Endothelial cell of umbilical vein (primary cell): ENCODE results near the gene TPM3. TPM values are rescaled to one million over a fixed set of nuclear protein-coding genes. Genes with fewer than 3 reads are reported as not detected.

Source experiments
- microRNA counts: library from miRNA; unstranded; fragments of <30 nt; microRNA quantifications from one replicate; lab custom pipeline; 2016
- microRNA-seq: library from miRNA; unstranded; fragments of <30 nt; microRNA quantifications from one replicate; pipeline ENCODE4 v1.2.0, GENCODE V29; 2021; ENCODE audit warnings: borderline number of aligned reads, borderline replicate concordance
- polyA plus RNA-seq, 4 experiments: library from polyadenylated mRNA; depleted of rRNA in 3 of 4; stranded (reverse) in 3 of 4; unstranded in 1 of 4; fragments of >200 nt; gene quantifications; 2 replicates each; pipeline versions ENCODE4 v1.2.1 to v1.2.3, GENCODE V29; 2011 to 2012; ENCODE audit warnings: missing spikeins in 1 of 4
- small RNA-seq: library from RNA; depleted of rRNA; stranded (forward); fragments of <200 nt; gene quantifications from one replicate; pipeline ENCODE3, GENCODE V24; 2012; ENCODE audit warnings: low replicate concordance, low read depth; ENCODE audit not compliant: insufficient read depth, insufficient read length
- total RNA-seq: library from RNA; stranded (reverse); gene quantifications from 2 replicates; pipeline ENCODE4 v1.2.3, GENCODE V29; 2021

The TPM3 gene
- total and polyA plus RNA-seq, 2 donors (not counting 3 experiments of a cell fraction or from before 2014, with no cell fraction given), result 395 to 927 TPM

MicroRNAs encoded within 50 kb of the gene (microRNA counts, 767-probe panel; counts per million panel counts)
- microRNA hsa-miR-190b (lab: Ali Mortazavi, UCI), result 723 counts per million, percentile 96 among the panel's probes with 10 or more counts

Small RNAs within 50 kb of the gene (microRNA-seq; reads per million reads assigned to microRNA genes)
- 5.8 reads per million, percentile 15 among the genes with 10 or more reads in this experiment for gene MIR190B

Small RNAs within 50 kb of the gene (small RNA-seq; reads per million reads assigned to genes)
- gene MIR190B, result not detected

Other genes starting within 250 kb of the TPM3 start
- gene DENND4B, start 245.4 kb downstream of the TPM3 start, total RNA-seq, result 54.3 and 57.8 TPM in 2 replicates
- 35.6 and 45.6 TPM in 2 replicates for gene DENND4B, start 245.4 kb downstream of the TPM3 start, polyA plus RNA-seq
- gene CRTC2, start 233.5 kb downstream of the TPM3 start, total RNA-seq, result 39.0 and 42.2 TPM in 2 replicates
- gene CRTC2, start 233.5 kb downstream of the TPM3 start, polyA plus RNA-seq, result 40.2 and 47.5 TPM in 2 replicates
- gene SLC39A1, start 228.6 kb downstream of the TPM3 start, total RNA-seq, result 75.8 and 77.1 TPM in 2 replicates
- 98.0 and 111 TPM in 2 replicates for gene SLC39A1, start 228.6 kb downstream of the TPM3 start, polyA plus RNA-seq
- 8.1 and 9.9 TPM in 2 replicates for gene CREB3L4, start 224.2 kb downstream of the TPM3 start, total RNA-seq
- 11.7 and 12.1 TPM in 2 replicates for gene CREB3L4, start 224.2 kb downstream of the TPM3 start, polyA plus RNA-seq
- 89.0 and 90.2 TPM in 2 replicates for gene JTB, start 214.4 kb downstream of the TPM3 start, total RNA-seq
- 144 and 149 TPM in 2 replicates for gene JTB, start 214.4 kb downstream of the TPM3 start, polyA plus RNA-seq
- gene RAB13, start 205.8 kb downstream of the TPM3 start, total RNA-seq, result 124 and 135 TPM in 2 replicates
- 54.6 and 76.0 TPM in 2 replicates for gene RAB13, start 205.8 kb downstream of the TPM3 start, polyA plus RNA-seq
- gene RPS27, start 201.3 kb downstream of the TPM3 start, total RNA-seq, result 1,120 and 1,234 TPM in 2 replicates
- 1,521 and 1,700 TPM in 2 replicates for gene RPS27, start 201.3 kb downstream of the TPM3 start, polyA plus RNA-seq
- gene NUP210L, start 37.0 kb downstream of the TPM3 start, total RNA-seq, result 0.07 TPM in 1 of 2 replicates, not detected in the other
- gene NUP210L, start 37.0 kb downstream of the TPM3 start, polyA plus RNA-seq, result 0.01 TPM in 1 of 2 replicates, not detected in the other
- gene CFAP141, start 14.2 kb upstream of the TPM3 start, total RNA-seq, result not detected in 2 replicates
- not detected in 2 replicates for gene CFAP141, start 14.2 kb upstream of the TPM3 start, polyA plus RNA-seq
- gene UBAP2L, start 28.9 kb upstream of the TPM3 start, total RNA-seq, result 229 and 235 TPM in 2 replicates
- 280 and 323 TPM in 2 replicates for gene UBAP2L, start 28.9 kb upstream of the TPM3 start, polyA plus RNA-seq
- gene HAX1, start 80.5 kb upstream of the TPM3 start, total RNA-seq, result 69.1 and 78.4 TPM in 2 replicates
- gene HAX1, start 80.5 kb upstream of the TPM3 start, polyA plus RNA-seq, result 95.3 and 101 TPM in 2 replicates
- gene AQP10, start 129.0 kb upstream of the TPM3 start, total RNA-seq, result not detected in 2 replicates
- gene AQP10, start 129.0 kb upstream of the TPM3 start, polyA plus RNA-seq, result 0.08 TPM in 1 of 2 replicates, not detected in the other
- 60.0 and 64.7 TPM in 2 replicates for gene ATP8B2, start 133.4 kb upstream of the TPM3 start, total RNA-seq
- 72.8 and 86.0 TPM in 2 replicates for gene ATP8B2, start 133.4 kb upstream of the TPM3 start, polyA plus RNA-seq
- 3.3 and 4.8 TPM in 2 replicates for gene IL6R, start 213.2 kb upstream of the TPM3 start, total RNA-seq
- 4.2 and 5.1 TPM in 2 replicates for gene IL6R, start 213.2 kb upstream of the TPM3 start, polyA plus RNA-seq